Measurements from ENCODE around the gene BRME1.

DNA sequence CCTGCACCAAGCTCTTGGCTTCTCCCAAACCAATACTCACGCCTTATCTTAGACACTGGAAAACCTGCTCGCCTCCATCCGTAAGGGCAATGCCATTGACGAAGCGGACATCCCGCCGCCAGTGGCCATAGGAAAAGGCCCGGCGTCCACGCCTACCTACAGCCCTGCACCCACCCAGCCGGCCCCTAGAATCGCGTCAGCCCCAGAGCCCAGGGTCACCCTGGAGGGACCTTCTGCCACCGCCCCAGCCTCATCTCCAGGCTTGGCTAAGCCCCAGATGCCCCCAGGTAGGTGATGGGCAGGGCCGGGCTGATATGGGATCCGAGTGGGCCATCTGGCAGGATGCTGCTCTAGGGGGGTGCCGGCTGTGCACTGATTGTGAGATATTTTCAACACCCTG, 7.4 kb upstream of the BRME1 start:
- TF ChIP-seq, protein P1, sequence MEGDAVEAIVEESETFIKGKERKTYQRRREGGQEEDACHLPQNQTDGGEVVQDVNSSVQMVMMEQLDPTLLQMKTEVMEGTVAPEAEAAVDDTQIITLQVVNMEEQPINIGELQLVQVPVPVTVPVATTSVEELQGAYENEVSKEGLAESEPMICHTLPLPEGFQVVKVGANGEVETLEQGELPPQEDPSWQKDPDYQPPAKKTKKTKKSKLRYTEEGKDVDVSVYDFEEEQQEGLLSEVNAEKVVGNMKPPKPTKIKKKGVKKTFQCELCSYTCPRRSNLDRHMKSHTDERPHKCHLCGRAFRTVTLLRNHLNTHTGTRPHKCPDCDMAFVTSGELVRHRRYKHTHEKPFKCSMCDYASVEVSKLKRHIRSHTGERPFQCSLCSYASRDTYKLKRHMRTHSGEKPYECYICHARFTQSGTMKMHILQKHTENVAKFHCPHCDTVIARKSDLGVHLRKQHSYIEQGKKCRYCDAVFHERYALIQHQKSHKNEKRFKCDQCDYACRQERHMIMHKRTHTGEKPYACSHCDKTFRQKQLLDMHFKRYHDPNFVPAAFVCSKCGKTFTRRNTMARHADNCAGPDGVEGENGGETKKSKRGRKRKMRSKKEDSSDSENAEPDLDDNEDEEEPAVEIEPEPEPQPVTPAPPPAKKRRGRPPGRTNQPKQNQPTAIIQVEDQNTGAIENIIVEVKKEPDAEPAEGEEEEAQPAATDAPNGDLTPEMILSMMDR (IDR thresholded peaks at IDR 0.05 in 4 of 5, conservative IDR thresholded peaks at IDR 0.05 in 1 of 5) = no peak
- no peak for TF ChIP-seq POLR2A (IDR thresholded peaks at IDR 0.05)
